GM12878 (cell line): ENCODE measurements around the gene PPP1R18. TPM values are rescaled to one million over a fixed set of nuclear protein-coding genes. Genes with fewer than 3 reads are reported as not detected.

Experiments
- CREB1 ChIP-seq: IDR thresholded peaks from 2 replicates; pipeline ENCODE4 v1.6.1; 2012; ENCODE audit warnings: low read depth, mild to moderate bottlenecking, inconsistent platforms
- EZH2 ChIP-seq: IDR thresholded peaks from 2 replicates; pipeline ENCODE4 v1.6.1; 2012; ENCODE audit warnings: low read depth, mild to moderate bottlenecking, control low read depth, inconsistent platforms, low read length, borderline replicate concordance; ENCODE audit not compliant: control insufficient read depth
- IKZF1 ChIP-seq: fragments of 450-650 bp; conservative IDR thresholded peaks from 2 replicates; pipeline ENCODE4 v1.6.1; 2017; ENCODE audit warnings: antibody characterized with exemption, mild to moderate bottlenecking
- MTA2 ChIP-seq: fragments of 450-650 bp; IDR thresholded peaks from 2 replicates; pipeline ENCODE4 v1.6.1; 2016; ENCODE audit warnings: low read depth, mild to moderate bottlenecking, moderate library complexity
- NR2C1 ChIP-seq: fragments of 450-650 bp; IDR thresholded peaks from 2 replicates; pipeline ENCODE4 v1.6.1; 2017; ENCODE audit warnings: antibody characterized with exemption, mild to moderate bottlenecking, moderate library complexity
- NR2C2 ChIP-seq: IDR thresholded peaks from 2 replicates; pipeline ENCODE4 v1.6.1; 2011; ENCODE audit warnings: borderline replicate concordance, low read depth; ENCODE audit not compliant: control insufficient read depth, insufficient read length
- NR2F1 ChIP-seq: fragments of 450-650 bp; conservative IDR thresholded peaks from 2 replicates; pipeline ENCODE4 v1.6.1; 2017; ENCODE audit warnings: mild to moderate bottlenecking
- POLR2A ChIP-seq: IDR thresholded peaks from 2 replicates; pipeline ENCODE4 v1.6.1; 2011; ENCODE audit warnings: low read depth, mild to moderate bottlenecking, low read length
- POLR2AphosphoS2 ChIP-seq: IDR thresholded peaks from 2 replicates; pipeline ENCODE4 v1.6.1; 2011; ENCODE audit warnings: low read depth, mild to moderate bottlenecking, low read length, improper control_type of control experiment, moderate library complexity
- SMAD1 ChIP-seq: fragments of 450-650 bp; IDR thresholded peaks from 2 replicates; pipeline ENCODE4 v1.6.1; 2018; ENCODE audit warnings: mild to moderate bottlenecking, low read depth; ENCODE audit not compliant: partially characterized antibody
- SP1 ChIP-seq: IDR thresholded peaks from one replicate; pipeline ENCODE4 v1.6.1; 2011; ENCODE audit warnings: low read depth, low read length
- ZBED1 ChIP-seq: IDR thresholded peaks from 2 replicates; pipeline ENCODE4 v1.6.1; 2016; ENCODE audit warnings: borderline replicate concordance
- polyA plus RNA-seq, 11 experiments: library from polyadenylated mRNA; depleted of rRNA in 4 of 11; unstranded in 6 of 11; stranded (reverse) in 5 of 11; fragments of >200 nt; fragmentation: Nextera tagmentation in 4 of 11; fragmentation: Illumina TruSeq in 1 of 11; extraction: Ambion mirVana in 4 of 11; extraction: Trizol in 1 of 11; gene quantifications; 1 replicate in 1 of 11; 2 replicates in 10 of 11; pipeline versions ENCODE4 v1.2.1 to v1.2.3, GENCODE V29; 2011 to 2016; ENCODE audit warnings: inconsistent platforms in 2 of 11, missing spikeins in 2 of 11, low read depth in 1 of 11
- total RNA-seq, 4 experiments: library from RNA; depleted of rRNA in 3 of 4; stranded (reverse); fragments of >200 nt in 3 of 4; fragmentation: Illumina TruSeq in 1 of 4; extraction: Trizol in 1 of 4; gene quantifications; 2 replicates each; pipeline versions ENCODE4 v1.2.1 to v1.2.3, GENCODE V29; 2013 to 2021
- TF ChIP-seq, protein P1 (sequence below): fragments of 450-650 bp; IDR thresholded peaks from 2 replicates; pipeline ENCODE4 v1.6.1; 2016; ENCODE audit warnings: mild to moderate bottlenecking
- TF ChIP-seq, protein P2 (sequence below): IDR thresholded peaks from 2 replicates; pipeline ENCODE4 v1.6.1; 2012; ENCODE audit warnings: low read depth, low read length, improper control_type of control experiment
- TF ChIP-seq, protein P3 (sequence below): IDR thresholded peaks from 2 replicates; pipeline ENCODE4 v1.6.1; 2012; ENCODE audit warnings: improper control_type of control experiment, low read depth, low read length; ENCODE audit not compliant: insufficient replicate concordance
- TF ChIP-seq, protein P4 (sequence below): fragments of 450-650 bp; conservative IDR thresholded peaks from 2 replicates; pipeline ENCODE4 v1.6.1; 2017; ENCODE audit warnings: mild to moderate bottlenecking, moderate library complexity

PPP1R18 gene
- total and polyA plus RNA-seq, 10 of the 15 experiments (the other 5 are each of a cell fraction or from before 2014, with no cell fraction given) = 21.0 to 119 (median 52.6) TPM

DNA sequence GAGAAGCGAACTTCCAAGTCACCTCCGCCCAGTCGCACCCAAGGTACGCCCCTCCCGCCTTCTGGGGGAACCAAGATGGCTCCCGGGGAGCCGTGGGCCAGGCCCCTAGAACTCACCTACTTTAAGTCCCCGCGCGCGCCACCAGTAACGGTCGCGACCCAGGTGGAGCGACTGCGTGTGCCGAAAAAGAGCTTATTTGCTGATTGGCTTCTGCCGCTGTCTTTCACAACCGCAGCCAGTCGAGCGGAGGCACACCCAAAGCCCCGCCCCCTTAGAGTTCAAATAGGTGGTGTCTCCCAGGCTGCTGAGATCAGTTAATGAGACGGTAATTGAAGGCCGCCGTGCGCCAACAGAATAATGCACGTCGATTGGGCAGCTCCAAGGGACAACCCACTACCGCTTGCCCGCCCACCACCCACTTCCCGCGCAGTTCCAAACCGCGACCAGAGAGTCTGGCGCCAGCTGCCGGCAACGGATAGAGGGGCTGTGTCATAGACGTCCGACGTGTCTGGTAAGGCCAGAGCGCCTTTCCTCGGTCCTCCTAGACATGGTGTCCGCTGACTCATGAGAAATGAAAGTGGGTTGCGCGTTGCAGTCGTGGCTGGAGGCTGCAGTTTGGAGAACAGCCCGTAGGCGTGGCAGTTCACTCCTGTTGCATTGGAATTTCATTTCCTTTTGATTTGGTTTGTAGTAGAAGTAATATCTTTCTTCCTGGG lies 30.8 kb upstream of the PPP1R18 start, which contains the start of gene MDC1 (continued):
- TF ChIP-seq, protein P1, sequence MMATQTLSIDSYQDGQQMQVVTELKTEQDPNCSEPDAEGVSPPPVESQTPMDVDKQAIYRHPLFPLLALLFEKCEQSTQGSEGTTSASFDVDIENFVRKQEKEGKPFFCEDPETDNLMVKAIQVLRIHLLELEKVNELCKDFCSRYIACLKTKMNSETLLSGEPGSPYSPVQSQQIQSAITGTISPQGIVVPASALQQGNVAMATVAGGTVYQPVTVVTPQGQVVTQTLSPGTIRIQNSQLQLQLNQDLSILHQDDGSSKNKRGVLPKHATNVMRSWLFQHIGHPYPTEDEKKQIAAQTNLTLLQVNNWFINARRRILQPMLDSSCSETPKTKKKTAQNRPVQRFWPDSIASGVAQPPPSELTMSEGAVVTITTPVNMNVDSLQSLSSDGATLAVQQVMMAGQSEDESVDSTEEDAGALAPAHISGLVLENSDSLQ = peak; percentile 99
- TF ChIP-seq EZH2 = no peak
- TF ChIP-seq SMAD1 = peak; percentile 43
- no peak for TF ChIP-seq NR2C2
- TF ChIP-seq, protein P2, sequence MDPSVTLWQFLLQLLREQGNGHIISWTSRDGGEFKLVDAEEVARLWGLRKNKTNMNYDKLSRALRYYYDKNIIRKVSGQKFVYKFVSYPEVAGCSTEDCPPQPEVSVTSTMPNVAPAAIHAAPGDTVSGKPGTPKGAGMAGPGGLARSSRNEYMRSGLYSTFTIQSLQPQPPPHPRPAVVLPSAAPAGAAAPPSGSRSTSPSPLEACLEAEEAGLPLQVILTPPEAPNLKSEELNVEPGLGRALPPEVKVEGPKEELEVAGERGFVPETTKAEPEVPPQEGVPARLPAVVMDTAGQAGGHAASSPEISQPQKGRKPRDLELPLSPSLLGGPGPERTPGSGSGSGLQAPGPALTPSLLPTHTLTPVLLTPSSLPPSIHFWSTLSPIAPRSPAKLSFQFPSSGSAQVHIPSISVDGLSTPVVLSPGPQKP = peak; percentile 48; the same call in 1 of the 2 replicates
- TF ChIP-seq NR2C1 = peak; percentile 81
- TF ChIP-seq, protein P3, sequence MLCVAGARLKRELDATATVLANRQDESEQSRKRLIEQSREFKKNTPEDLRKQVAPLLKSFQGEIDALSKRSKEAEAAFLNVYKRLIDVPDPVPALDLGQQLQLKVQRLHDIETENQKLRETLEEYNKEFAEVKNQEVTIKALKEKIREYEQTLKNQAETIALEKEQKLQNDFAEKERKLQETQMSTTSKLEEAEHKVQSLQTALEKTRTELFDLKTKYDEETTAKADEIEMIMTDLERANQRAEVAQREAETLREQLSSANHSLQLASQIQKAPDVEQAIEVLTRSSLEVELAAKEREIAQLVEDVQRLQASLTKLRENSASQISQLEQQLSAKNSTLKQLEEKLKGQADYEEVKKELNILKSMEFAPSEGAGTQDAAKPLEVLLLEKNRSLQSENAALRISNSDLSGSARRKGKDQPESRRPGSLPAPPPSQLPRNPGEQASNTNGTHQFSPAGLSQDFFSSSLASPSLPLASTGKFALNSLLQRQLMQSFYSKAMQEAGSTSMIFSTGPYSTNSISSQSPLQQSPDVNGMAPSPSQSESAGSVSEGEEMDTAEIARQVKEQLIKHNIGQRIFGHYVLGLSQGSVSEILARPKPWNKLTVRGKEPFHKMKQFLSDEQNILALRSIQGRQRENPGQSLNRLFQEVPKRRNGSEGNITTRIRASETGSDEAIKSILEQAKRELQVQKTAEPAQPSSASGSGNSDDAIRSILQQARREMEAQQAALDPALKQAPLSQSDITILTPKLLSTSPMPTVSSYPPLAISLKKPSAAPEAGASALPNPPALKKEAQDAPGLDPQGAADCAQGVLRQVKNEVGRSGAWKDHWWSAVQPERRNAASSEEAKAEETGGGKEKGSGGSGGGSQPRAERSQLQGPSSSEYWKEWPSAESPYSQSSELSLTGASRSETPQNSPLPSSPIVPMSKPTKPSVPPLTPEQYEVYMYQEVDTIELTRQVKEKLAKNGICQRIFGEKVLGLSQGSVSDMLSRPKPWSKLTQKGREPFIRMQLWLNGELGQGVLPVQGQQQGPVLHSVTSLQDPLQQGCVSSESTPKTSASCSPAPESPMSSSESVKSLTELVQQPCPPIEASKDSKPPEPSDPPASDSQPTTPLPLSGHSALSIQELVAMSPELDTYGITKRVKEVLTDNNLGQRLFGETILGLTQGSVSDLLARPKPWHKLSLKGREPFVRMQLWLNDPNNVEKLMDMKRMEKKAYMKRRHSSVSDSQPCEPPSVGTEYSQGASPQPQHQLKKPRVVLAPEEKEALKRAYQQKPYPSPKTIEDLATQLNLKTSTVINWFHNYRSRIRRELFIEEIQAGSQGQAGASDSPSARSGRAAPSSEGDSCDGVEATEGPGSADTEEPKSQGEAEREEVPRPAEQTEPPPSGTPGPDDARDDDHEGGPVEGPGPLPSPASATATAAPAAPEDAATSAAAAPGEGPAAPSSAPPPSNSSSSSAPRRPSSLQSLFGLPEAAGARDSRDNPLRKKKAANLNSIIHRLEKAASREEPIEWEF = no peak
- peak; percentile 94 for TF ChIP-seq SP1
- TF ChIP-seq POLR2A = peak; percentile 80
- TF ChIP-seq POLR2AphosphoS2 = peak; percentile 71
- TF ChIP-seq IKZF1 = peak; percentile 92
- TF ChIP-seq CREB1 = no peak
- TF ChIP-seq, protein P4, sequence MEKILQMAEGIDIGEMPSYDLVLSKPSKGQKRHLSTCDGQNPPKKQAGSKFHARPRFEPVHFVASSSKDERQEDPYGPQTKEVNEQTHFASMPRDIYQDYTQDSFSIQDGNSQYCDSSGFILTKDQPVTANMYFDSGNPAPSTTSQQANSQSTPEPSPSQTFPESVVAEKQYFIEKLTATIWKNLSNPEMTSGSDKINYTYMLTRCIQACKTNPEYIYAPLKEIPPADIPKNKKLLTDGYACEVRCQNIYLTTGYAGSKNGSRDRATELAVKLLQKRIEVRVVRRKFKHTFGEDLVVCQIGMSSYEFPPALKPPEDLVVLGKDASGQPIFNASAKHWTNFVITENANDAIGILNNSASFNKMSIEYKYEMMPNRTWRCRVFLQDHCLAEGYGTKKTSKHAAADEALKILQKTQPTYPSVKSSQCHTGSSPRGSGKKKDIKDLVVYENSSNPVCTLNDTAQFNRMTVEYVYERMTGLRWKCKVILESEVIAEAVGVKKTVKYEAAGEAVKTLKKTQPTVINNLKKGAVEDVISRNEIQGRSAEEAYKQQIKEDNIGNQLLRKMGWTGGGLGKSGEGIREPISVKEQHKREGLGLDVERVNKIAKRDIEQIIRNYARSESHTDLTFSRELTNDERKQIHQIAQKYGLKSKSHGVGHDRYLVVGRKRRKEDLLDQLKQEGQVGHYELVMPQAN = peak; percentile 31
- TF ChIP-seq NR2F1 = peak; percentile 94
- TF ChIP-seq MTA2 = peak; percentile 91
- peak; percentile 69; the same call in 1 of the 2 replicates for TF ChIP-seq ZBED1
